ENCODE results near the gene C6orf163.

Gene C6orf163

DNA sequence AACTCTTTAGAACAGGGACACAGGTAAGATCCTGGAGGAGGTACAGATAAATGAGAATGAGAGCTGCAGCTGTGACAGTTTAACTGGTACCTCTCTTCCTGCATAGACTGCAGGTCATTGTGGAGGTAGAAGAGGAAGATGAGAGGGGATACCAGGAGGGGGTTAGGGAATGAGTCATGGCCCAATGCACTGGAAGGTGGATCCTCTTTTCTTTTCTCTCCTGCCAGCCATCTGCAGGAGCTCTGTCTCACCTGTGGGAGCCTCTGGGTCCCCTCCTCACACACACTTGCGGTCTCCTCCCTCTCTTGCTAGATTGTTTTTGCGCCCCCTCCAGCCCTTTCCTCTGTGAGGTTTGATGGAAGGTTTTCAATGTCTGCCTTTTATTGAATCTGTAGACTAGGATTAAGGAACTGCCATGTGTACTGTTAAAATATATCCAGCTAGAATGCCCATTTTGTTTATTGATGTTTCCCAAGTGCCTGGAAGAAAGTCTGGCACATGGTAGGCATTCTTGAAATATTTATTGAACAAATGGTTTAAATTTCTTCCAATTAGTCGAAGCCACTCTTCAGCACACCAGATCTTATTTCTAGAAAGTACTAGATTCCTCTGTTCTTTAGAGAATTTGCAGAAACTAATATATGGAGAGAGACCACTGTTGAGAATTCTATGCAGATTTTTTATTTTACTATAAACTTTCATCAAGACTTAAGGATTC is 13.0 kb downstream of the C6orf163 start:
- no peak for FAIRE-seq

DNA sequence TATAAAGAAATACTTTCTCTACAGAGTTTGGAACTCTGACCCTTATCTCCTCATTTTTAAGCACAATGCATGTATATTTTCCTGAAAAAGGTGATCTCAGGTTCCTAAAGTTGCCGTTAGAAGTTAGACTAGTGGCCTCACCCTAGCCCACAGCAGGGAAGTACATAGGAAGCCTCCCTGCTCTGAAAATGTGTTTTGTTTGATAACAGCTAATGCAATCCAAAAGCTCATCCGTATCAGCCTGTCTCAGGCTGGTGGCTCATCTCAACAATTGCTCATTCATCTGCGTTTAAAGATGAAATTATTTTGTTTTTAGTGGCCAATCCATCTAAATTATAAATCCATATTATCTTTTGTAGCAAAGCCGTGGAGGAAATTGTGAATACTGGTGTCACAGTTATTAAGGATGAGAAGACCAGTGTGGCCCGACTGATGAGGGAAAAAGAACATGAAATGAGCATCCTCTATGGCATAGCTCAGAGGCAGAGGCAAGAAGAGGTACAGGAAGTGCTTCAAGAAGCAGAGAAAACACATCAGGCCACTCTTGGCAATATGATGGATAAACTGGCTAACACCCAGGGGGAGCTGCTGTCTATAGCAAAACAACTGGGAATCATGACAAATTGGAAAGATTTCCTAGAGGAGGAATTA is 20.1 kb downstream of the C6orf163 start:
- FAIRE-seq = no peak

DNA sequence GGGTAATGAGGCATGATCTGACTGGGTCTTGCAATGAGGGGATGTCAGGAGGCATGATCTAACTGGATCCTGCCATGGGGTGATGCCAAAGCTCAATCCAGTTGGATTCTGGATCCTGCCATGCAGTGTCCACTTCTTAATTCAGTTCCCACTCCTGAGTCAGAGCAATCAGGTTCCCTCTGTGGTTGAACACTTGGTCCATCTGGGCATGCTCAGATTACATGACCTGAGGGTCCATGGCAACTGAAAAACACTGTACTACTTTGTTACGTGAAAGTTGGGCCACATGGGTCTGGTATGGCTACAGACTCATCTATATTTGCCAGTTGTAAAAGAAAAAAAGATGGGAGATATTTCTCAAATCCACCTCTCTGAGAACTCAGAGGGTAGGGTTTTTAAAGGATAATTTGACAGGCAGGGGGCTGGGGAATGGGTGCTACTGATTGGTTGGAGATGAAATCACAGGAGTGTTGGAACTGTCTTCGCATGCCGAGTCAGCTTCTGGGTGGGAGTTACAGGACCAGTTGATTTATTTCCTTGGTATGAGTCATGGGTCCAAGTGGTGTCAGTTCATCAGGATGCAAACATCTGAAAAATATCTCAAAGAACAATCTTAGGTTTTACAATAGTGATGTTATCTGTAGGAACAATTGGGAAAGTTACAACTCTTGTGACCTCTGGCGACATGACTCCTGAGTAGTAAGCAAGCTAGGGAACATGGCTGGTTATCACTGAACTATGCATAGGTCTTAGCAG is 21.6 kb downstream of the C6orf163 start:
- FAIRE-seq = no peak

DNA sequence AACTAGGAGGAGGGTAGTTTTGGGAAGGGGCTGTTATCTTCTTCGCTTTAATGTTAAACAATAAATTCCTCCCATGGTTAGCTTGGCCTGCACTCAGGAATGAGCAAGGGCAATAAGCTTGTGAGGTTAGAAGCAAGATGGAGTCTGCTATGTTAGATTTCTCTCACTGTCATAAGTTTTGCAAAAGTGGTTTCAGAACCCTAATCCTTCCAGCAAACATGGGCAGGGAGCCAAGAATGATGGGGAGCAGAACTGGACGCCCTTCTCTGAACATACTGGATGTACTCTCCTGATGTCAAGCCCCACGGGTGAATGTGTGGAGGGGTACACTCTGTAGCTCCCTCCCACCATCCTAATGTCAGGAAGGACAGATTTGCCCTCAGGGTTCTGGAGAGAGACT is 22.3 kb downstream of the C6orf163 start:
- FAIRE-seq = no peak

DNA sequence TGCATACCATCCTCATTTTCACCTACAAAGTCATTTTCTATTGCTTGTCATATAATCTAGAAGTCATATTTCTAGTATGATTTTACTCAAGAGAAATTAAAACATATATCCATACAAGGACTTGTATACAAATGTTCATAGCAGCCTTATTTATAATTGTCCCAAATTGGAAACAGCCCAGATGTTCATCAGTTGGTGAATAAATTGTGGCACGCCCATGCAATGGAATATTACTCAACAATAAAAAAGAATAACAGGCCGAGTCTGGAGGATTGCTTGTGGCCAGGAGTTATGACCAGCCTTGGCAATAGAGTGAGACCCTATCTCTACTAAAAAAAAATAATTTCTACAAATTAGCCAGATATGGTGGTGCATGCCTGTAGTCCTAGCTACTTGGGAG is 28.8 kb downstream of the C6orf163 start:
- no peak for FAIRE-seq

DNA sequence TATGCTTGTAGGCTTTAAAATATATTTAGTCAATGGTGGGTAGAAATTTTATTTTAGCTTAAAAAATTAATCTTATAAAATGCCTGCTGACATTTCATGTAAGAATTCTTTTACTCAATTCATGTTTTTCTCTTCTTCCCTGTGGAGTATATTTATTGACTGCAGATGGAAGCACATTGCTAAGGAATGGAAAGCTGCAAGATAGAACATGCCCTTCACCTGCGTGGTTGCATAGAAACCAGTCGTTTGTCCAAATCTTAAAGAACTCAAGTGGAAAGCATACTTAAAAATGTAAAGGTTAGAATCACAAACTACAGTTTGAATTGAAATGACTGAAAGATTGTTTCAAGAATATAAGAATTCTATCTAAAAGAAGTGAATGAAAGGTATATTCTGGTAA is 30.7 kb downstream of the C6orf163 start:
- no peak for FAIRE-seq

DNA sequence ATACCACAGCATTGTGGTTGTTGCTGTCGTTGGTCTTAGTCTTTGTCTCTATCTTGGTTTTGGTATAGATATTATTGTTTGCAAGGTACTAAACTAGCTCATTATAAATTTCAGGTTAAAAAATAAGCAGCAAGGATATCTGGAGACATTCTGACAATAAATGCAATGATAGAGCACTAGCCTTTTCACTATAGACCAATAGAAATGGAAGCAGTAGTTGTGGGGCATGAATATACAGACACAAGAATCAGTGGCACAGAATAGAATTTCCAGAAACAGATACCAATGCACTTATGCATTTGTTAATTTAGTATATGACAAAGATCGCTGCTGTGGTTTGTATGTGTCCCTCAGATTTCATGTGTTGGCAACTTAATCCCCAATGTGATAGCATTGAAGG is 32.0 kb downstream of the C6orf163 start:
- FAIRE-seq = no peak

DNA sequence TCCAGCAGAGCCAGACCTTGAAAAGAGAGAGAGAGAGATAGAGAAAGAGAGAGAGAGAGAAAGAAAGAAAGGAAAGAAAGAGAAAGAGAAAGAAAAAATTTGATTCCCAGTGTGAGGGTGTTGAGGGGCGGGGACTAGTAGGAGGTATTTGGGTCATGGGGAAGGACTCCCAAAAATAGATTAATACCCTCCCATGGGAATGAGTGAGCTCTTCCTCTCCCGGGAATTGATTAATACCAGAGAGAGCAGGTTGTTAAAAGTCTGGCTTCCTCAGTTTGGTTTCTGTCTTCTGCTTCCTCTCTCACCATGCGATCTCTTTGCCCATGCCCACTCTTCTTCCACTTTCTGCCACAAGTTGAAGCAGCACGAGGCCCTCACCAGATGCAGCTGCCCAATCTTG is 34.3 kb downstream of the C6orf163 start:
- no peak for FAIRE-seq

DNA sequence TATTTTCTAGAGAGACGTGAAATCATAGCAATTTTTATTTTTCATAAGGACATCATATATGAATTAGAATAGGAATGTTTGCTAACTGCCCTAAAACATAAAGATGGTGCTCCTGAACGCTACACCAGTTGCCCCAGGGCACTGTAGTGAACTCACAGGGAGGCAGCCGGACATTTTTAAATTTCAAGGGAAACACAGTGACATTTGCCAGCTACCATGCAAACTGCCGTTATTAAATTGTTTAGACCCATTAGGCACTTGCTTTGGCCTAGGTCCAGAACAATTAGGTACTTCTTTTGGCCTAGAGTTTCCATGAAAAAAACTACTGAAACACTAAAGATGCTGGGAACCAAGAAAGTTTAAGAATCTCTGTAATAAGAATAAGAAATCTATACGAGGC is 38.2 kb downstream of the C6orf163 start:
- no peak for FAIRE-seq

DNA sequence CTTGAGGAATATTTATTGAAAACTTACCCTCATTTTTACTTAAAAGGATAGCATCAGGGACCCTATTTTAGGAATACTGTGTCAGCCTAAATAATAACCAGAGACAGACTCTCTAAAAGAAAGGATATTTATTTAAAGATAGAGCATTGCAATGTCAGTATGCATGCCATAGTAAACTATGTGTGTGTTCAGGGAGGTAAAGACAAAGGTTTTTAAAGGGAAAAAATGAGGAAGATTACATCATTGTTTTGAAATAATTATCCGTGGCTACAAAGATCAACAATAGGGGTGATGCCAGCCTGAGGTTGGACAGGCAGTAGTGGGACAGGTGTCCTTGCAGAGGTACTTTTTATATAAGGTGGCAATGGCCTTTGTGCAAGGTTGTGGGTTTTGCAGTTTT is 39.4 kb downstream of the C6orf163 start:
- FAIRE-seq = no peak

DNA sequence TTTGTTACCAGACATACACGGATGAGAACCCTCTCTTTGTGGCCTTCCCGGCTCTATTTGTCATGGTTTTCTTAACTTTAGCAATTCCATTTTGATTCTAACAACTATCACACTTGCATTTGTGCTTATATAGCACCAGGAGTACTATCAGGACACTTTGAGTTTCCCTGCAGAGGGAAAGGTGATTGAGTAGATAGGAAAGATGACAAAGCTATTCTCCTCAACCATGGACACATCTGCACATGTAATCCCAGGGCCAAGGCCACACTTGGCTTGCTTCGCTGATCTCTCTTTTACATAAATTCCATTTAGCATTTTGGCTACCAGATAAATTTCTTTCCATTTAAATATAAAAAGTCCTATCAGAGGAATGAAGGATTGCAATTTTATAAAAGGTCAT is 39.8 kb downstream of the C6orf163 start:
- FAIRE-seq = no peak

DNA sequence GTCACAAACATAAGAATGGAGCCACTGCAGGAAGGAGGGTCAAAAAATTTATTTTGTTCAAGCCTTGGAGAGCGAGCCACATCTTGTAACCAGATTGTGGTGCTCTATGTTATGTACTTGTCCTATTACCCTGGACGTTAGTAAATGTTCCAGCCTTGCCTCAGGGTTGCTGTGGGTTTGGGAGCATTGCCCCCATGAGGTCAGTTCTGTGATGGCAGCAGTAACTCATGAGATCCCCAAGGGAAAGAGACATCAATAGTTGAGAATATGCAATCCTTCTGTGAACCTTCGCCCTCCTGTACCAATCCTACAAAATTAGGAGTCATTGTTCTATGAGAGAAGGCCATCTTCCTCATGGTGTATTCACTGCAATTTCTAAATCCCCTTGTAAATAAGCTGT is 46.7 kb downstream of the C6orf163 start:
- peak; percentile 49 for FAIRE-seq

DNA sequence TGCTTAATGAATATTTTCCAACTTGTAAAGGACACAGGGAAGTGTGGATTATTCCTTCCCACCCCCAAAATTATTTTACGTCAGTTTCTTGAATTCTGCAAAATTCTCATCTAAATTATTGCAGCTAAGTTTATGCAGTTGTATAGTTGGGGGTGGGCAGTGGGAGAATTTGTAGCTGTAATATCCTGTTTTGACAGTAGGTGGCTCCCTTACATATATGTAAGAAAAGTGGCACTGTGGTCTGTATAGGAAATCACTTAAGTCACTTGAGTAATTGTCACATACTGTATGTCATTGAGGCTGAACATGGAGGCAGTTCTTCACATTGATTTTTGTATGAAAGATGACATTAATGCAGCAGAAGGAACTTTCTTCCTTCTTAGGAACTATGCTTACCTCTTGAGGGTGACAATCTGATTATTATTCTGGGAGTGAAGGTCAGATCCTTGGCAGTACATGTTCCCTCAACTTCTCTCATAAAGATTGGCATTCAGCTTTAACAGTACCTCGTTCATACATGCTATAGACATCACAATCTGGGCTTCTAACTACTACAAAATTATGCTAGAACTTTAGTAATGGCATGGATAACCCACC is 48.5 kb downstream of the C6orf163 start:
- peak; percentile 95 for FAIRE-seq

DNA sequence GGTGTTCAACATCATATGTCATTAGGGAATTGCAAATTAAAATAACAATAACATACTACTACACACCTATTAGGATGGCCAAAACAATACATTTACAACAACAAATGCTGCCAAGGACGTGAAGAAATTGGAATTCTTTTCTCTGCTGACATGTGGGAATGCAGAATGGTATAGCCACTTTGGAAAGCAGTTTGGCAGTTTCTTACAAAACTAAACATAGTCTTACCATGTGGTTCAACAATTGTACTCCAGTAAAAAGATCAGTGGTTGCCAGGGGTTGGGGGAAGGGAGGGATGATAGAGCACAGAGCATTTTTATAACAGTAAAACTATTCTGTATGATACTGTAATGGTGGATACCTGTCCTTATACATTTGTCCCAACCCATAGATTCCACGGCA is 50.8 kb downstream of the C6orf163 start:
- no peak for FAIRE-seq

DNA sequence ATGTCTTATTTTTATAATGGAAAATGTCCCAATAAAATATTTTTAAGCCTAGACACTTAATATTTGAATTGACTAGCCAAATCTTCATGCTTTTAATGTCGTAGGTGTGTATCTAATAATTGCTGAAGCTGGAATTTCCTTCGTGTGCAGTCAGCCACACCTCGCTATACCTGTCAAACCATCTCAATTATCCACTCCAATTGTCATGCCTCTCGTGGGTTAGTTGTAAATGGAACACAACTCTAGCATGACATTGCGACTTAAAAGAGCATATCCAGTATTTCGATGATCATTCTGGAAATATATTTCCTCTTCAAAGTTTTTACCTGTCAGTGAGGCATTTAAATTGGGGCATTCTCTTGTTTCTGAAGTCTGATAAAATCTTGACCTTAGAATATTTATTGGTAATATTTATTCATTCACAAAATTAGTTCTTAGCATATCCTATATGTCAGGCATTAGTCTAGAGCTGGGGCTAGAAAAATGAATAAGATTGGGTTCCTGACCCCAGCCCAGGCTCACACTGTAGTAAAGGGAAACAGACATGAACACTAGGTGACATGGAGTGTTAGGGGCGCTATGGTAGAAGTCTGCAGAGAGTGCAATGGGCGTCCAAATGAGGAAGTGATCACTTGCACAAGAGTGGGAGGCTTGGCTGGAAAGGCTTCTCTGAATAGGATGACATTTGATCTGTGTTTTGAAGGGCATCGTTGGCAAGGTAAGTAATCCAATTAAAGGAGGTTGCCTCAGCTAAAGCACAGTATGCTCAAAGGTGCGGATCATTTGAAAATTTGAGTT is 52.2 kb downstream of the C6orf163 start:
- no peak for FAIRE-seq

DNA sequence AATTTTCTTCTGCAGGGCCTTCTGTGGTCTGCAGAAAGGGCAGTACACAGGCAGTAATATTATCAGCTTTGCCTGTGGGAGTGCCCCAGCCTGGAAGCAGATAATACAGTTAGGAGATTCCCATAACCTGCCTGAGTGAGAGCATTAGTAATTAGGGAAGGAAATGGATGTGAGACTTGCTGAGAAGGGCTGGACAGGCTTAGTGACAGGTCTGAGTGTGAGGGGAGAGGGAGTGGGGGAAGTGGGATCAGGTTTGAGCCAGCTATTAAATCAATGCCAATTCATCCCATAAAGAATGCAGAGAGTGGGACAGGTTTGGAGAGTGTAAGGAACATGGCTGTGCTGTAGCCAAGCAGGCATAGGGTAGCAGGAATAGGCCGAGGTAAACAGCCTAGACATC is 53.0 kb downstream of the C6orf163 start:
- FAIRE-seq = no peak

DNA sequence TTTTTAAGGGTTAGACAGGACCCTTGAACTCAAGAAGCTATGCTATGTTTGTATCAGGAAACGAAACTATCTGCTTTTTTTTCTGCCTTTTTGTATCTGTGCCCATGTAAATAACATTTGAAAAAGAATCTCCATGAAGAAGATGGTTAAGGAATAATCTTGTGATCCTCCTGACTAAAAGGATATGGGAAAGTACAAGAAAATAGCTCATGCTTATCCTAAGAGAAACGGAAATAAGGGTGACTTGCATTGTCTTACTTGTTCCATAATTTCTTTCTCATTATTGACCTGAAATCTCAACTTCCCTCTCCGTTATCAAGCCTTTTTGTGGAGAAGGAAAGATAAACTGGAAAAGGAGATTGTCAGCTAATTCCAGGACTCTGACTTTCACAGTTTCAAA is 57.2 kb downstream of the C6orf163 start:
- no peak for FAIRE-seq

DNA sequence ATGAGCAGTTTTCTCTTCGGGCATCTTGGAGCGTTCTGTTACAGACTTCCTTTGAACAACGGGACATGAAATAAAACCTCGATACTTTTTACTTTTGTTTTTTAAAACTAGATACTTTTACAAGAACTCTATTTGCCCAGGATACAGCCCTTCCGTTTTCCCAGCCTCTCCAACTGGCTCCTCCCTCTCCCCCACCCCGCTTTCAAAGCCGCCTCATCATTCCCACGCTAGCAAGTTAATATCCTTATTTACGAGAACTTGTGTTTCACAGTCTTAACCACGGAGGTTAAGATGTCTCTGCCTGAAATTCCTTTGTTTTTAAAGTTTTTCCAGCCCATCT is 62.9 kb downstream of the C6orf163 start:
- FAIRE-seq = peak; percentile 53

DNA sequence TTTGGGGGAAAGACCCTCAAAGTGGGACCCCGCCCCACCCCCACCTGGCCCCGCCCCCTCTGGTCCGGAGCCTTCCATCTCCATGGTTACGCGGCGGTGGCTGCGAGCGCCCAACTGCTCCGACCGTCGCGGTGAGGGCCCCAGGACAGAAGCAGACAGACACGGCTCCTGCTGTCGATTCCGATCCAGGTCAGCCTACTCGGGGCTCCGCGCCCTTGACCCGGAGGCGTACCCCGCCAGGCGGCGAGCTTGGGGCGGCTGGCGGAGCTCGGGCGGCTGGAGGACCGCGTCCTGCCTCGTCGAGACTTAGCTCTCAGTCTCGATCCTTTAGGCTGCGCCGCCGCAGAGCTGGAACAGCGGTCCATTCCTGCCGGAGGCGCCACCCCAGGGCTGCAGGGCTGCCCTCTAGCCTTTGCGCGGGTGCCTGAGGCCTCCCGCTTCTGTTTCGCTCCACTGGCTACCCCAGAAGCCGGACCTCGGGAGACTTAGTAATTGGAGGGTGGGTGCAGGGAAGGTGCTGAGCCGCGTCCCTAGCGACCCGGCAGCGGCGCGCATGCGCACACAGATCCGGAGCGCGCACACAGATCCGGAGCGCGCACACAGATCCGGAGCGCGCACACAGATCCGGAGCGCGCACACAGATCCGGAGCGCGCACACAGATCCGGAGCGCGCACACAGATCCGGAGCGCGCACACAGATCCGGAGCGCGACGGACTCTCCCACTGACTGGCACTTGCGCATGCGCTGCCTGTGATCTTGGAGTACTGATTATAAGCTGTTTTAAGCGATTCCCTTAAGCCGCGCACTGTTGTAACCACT is 63.5 kb downstream of the C6orf163 start, which contains the start of gene CFAP206:
Gene CFAP206, plus strand, starts transcription at position 72 of the 820 bp plus-strand sequence. CDS start 1,868 bp downstream, outside the sequence.
- FAIRE-seq = peak; percentile 43

DNA sequence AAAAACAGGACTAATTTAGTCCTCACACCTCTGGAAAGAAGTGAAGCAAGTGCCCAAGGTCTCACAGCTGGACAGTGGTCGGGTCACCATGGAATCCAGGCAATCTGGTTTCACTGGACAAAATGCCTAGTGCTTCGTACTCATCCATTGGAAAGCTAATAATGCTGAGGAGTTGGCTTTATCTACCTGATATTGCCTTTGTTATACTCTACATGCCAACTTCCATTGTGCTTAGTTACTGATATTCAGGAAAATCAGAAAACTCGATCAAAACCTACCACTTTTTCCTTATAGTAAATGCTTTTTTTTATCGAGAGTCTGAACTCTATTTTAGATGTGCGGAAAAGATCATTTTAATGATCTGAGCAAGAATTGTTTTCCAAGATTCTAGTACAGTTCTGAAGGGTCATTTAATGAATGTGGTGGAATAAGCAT is 64.1 kb downstream of the C6orf163 start:
- no peak for FAIRE-seq

All from A204.1 (cell line).